NCI-H524 treated with DMSO at 0.1 percent for 48 hours (cell line): ENCODE measurements around the gene BCCIP.

Experiments
- DNase-seq: peaks from one replicate; lab custom pipeline; 2025; lab: John Stamatoyannopoulos, UW

The BCCIP gene

DNA sequence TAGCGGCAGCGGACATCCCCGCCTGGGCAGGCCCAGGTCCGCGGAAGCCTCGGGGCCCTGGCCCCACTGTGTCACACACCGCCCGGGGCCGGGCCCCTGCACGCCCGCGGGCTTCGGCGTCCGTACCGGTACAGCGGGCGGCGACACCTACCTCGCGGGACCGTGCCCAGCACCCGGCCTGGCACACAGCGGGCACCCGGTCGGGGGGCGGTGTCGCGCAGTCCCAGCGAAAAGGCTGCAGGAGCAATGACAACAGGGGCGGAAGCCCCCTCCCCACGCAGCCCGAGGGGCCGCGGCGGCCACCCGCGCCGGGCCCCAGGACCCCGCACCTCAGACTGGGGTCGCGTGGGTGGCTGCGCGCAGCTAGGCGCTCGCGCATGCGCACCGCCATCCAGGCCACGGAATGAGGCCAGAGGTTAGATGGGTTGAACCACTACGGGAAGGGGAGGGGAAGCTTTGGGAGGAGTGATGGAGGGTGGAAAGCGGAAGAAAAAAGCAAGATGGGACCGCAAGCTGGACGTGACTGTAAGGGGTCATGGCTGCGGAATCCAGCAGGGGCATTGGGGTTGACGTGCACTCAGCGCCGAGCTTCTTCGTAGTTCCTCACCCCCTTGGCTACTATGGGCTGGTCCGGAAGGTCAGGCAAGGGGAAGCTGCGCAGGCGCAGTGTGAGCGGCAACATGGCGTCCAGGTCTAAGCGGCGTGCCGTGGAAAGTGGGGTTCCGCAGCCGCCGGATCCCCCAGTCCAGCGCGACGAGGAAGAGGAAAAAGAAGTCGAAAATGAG is at the start of gene BCCIP, which contains the start of gene UROS:
Gene BCCIP (plus strand): TSS at position 669 of the 785 bp plus-strand sequence. CDS start 12 bp downstream, at position 681.
Gene UROS (minus strand): TSS at position 381 of the 785 bp plus-strand sequence. CDS start 6,759 bp downstream, outside the sequence.
- peak; percentile 0 for DNase-seq

DNA sequence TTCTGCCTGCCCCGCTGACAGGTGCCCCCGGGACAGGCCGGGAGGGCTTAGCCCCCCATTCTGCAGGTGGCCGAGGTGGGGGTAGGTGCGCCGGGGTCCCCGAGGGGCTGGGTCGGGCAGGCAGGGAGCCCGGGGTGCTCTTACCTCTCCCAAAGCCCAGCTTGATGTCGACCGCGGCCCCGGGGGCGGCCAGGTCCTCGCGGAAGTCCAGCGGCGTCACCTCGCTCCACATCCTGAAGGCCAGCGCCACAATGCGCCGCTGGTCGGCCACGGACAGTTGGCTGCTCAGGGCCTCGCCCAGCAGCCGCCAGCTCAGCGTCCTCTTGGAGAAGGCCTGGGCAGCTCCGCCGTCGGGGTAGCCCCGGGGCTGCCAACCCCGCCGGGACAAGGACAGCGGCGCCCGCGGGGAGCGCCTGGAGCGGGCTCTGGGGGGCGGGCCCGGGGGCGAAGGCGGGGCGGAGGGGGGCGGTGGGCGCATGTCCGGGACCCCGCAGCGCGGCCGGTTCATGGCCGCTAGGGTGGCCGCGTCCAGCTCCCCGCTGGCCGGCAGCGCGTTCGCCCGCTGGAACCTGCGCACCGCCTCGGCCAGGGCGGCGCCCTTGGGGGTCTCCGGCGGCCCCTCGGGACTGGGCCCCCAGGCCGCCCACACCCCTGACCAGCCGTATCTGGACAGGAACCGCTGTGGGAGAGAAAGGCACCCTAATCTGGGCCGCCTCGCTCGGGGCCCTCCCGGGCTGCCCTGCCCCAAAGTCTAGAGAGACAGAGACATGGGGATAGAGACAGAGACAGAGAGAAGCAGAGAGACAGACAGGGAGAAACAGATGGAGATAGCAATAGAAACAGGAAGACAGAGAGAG is 49.4 kb upstream of the BCCIP start:
- DNase-seq: no peak

DNA sequence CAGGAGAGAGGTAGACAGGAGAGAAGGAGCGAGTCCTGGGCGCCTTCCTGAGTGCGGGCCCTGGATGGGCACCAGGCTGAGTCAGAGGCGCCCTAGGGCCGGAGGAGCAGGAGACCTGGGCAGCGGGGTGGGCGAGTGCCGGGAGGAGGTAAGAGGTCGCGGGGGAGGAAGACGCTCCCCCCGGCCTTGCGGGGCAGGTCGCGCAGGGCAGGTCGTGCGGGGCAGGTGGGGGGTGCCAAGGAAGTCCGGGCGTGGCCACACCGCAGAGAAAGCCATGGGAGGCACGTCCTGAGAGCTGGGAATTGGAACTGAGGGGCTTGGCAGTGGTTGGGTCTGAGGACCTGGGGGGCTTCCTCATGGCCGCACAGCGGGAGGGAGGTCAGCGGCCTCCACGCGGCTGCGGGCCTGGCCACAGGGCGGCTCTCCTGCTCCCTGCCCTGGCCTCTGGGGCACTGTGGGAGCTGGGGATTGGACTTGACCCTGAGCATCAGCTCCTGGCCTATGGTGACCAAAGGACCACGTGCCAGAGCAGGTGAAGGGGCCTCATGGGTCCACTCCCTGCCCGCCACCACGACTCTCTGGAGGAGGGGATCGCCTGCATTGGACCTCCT is 48.7 kb upstream of the BCCIP start:
- no peak for DNase-seq

DNA sequence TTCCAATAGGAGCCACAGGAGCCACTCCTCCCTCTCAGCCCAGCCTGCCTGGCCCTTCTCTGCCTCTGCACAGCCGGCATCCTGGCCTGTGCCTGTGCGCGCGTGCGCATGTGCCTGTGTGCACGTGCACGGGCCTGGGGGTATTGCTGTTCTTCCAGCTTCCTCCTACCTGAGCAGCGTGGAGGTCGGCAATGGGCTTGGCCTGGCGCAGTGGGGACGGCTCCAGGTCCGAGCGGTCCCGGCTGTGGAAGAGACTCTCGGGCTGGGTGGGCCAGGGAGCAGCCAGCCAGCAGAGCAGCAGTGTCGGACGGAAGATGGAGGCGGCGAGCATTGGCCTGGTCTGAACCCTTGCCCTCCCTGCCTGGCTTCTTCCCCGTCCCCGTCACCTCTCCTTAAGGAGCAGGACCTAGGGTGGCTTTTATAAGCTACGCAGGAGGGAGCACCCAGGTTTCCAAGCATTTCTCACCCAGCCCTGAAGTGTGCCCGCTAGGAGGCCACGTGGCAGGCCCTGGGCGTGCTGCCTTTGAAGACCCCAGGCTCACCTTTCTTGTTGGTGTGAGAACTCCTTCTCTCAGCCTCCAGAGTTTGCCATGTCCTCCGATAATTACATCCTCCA is 47.7 kb upstream of the BCCIP start, which contains the start of gene MMP21:
Gene MMP21 (minus strand): TSS at position 331 of the 616 bp plus-strand sequence. CDS start 0 bp downstream, at position 331.
- DNase-seq: no peak

DNA sequence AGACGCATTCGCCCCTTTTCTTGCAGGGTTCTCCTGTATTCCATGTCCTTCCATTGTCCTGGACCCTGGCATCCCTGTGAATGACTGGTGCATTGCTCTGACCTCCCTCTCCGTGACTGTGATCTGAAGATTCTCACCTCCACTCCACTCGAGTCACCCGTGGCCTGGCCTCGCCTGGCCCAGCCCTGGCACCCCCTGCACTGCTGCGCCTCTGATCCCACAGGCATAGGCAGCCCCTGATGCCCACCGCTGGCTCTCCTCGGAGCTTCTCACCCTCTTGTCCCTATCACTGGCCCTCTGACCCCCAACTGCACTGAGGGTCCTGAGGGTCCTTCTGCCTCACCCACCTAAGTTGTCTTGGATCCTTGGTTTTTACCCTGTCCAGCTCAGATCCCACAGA is 45.5 kb upstream of the BCCIP start:
- DNase-seq: no peak

DNA sequence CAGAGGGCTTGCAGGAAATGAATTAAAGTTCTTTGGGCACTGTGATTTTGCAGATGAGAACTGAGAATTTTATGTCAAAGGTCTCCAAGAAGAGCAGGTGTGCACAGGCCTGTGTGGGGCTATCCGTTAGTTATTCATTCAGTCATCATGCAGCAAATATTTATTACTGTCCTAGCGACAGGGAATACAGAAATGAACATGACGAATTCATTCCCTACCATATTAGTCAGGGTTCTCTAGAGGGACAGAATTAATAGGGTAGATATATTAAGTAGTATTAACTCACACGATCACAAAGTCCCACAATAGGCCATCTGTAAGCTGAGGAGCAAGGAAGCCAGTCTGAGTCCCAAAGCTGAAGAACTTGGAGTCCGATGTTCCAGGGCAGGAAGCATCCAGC is 44.8 kb upstream of the BCCIP start:
- DNase-seq: no peak

DNA sequence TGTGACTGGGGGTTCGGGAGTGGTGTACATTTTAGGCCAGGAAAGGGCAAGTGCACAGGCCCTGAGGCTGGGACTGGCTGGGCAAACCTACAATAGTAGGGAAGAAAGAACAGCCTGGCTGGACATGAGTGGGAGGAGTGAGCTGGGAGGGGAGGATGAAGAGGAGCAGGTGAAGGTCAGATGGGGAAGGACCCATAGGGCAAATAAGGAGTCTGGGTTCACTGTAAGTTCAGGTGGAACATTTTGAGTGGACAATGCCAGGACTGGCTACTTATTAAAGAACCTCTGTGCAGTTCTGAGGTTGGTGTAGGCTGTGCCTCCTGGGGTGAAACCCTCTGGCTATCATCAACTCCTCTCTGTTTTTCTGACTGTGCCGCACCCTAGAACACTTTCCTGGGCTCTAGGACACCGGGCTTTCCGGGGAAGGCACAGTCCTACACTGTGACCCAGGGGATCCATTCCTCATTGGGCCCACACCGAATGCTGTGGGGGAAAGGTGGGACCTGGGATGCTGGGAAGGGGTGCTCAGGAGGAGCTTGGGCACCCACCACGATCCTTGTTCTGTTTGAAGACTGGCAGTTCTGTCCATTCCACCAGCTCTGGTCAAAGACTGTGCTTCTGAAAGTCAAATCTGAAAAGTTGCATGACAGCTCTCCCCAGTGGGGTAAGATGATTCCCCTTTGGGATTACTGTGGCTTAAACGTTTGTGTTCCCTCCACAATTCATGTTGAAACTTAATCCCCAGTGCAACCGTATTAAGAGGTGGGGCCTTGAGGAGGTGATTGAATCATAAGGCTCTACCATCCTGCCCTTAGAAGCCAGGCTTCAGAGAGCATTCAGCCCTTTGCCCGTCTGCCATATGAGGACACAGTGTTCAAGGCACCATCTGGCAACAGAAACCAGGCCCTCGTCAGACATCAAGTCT is 43.7 kb upstream of the BCCIP start:
- no peak for DNase-seq

DNA sequence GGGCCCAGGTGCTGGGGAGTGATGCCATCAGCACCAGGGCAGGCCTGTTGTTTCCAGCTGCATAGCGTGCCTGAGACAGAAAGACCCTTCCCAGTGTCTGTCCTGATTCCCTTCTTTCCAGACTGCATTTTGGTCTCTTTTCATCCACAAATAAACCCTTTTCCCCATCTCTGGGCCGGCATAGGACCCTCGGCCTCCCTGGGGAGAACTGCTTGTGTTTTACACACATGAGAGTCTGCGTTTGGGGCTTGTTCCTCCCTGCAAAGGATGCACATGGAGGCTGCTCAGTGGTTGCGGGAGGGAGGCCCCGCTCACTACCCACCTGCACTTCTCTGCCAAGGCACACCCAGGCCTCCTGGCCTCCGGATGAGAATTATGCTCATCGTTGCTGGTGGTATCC is 42.0 kb upstream of the BCCIP start:
- DNase-seq: no peak

DNA sequence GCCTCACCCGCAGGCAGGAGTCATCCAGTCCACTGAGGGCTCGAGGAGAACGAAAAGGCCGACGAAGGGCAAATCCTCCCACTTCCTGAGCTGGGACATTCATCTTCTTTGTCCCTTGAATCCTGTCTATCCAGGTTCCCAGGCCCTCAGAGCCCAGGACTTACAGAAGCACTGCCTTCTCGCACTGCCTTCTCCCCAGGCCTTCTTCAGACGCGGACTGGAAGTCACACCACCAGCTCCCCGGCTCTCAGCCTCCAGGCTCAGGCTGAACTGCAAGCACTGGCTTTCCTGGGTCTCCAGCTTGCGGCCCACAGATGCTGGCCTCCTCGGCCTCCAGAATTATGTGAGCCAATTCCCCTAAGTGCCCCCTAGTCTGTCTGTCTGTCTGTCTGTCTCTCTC is 41.3 kb upstream of the BCCIP start:
- no peak for DNase-seq

DNA sequence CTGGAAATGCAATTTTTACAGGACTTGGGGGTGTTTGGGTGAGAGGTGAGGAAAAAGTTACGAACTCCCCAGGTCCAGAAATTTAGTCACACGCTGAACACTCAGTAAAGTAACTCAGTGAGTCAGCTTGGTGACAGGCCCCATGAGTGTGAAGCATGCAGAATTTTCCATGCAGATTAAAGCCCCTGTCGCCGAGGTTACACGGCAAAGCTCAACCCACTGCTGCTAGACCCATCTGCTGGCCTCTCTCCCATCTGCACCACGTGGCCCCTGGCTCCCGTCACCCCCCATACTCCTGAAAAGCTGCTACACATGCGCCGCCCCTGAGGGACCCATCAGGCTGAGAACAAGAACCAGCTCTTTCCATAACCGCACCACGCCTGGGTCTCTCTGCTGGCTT is 40.7 kb upstream of the BCCIP start:
- no peak for DNase-seq

DNA sequence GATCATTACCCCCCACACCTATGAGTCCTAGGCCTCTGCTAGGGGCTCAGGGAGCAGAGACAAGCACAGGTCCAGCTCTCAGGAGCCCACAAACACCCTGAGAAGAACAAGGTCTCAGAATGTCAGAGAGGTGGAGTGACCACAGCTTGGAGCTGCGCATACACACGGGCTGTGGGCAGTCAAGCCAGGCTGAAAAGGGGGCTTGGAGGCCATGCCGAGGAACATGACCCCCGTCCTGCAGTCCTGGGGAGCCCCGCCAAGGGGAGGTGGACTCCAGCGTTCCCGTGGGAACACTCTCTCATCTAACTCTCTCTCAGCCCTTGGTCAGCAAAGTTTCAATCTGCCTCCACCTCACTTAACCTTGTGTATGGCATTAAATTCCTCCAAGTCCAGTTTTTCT is 39.9 kb upstream of the BCCIP start:
- no peak for DNase-seq

DNA sequence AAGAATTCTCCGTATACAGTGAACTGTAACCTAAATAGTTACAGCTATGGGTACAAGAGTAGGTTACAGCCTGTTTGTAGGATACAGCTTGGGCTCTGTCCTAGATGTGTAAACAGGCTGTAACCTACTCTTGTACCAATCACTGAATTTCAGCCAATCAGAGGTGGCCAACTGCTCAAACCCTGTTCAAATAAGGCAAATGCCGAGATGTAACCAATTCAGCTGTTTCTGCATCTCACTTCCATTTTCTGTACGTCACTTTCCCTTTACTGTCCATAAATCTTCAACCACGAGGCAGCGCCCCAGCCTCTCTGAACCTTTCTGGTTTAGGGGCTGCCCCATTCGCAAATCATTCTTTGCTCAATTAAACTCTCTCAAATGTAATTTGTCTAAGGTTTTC is 39.4 kb upstream of the BCCIP start:
- no peak for DNase-seq

DNA sequence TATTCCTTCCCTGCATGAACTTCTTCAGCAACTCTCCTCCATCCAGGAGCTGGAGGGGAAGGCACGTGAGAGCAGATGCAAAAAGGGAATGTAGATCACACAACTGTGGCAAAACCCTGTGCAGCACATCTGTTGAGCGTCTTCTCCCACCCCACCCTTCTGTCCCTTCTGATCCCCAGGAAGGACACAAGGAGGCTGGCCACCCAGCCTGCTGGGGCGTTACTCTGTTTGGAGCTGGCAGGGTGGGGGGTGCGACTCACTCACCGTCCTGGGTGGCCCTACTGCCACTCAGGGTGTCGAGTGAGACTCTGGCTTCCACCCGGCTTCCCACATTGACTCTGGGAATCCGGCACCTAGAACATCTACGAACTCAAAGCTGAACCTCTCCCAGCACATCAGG is 37.6 kb upstream of the BCCIP start:
- no peak for DNase-seq

DNA sequence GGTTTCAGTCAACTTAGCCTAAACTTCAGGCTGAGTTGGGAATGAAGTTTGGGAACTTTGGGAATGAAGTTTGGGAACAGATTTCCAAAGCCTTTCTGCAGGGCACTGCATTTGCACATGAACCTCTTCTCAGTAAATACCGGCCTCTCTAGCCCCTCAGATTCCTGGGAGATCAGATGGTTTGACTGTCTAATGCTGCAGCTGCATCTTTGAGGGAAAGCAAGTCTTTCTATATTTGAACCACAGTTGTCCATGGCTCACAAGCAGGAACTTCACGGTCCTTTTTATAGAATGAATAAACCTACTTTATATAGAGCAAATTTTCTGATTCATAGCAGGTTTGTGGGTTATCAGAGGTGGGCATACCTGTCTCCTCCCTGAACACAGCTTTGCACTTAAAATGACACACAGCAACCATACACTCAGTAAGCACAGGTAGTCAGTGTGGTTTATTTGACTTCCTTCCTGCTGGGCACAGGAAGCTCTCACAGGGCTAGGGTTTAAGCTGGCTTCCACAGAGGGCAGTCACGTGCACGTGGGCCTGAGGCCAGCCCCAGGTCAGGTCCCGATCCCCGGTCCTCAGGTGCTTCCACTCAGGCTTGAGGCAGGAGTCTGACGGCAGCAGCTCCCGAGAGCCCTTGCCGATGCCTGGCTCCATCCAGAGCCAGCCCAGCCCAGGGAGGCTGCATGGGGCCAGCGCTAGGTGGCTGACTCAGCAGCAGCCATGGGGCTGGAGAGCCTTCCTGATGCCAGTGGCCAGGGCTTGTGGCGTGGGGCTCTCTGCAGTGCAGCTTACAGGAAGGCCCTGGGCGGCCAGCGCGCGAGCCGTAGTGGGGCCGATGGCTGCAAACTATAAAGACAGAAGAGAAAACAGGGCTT is 35.0 kb upstream of the BCCIP start:
- DNase-seq: no peak

DNA sequence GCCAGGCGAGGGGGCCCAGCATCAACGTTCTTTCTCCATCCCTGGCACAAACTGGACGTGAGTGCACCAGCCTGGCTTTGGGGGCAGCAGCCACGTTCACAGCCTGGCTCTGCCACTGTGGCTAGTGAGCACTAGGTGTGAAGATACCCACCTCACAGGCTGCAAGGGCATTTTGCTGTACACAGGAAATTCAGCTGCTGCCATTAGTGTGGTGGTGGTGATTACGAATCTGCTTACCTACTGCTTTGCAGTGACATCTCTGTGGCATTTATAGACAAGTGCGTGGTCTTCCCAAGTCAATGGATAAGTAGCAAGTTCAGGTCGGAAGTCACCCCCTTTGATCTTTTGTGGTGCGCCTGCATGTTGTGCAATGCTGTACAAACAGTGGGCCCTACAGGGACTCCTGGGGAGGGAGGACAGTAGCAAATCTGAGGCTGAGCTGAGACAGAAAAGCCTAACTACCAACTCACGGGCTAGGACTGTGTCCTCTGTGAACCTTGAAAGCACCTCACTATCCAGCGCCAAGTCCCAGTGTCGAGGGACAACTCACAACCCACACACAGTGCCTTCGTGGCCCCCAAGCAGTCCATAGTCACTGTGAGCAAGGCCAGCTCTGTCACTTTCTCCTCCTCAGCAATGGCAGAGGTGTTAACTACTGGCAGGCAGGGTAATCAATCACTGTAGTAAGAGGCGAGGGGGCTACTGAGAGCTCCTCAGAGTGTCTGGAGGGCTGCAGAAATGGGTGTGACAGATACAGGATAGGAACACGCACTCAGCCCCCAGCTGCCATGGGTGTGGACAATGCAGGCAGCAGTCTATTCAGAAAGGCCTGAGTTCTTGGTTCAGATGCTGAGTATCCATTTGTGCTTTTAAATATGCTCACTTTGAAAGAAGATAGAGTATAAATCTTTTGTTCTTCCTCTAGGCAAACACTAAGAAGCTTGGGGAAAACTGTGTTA is 30.7 kb upstream of the BCCIP start:
- no peak for DNase-seq

DNA sequence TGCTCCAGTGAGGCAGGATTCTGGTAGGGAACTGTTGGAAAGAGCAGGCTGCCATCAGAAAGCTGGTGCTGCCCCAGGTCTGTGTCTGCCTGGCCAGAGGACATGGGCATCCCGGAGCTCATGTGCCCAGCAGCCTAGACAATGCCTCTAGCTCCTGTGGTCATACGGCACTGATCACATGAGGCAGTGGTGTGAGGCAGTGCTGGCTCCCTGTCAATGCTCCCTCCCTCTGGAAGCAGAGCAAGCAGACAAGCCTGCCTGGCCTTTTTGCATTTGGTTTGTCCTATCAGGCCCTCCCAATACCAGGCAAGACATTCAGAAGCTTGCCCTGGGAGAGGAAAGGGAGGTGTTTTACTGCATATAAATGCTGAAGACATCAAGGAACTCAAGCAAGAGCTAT is 28.2 kb upstream of the BCCIP start:
- no peak for DNase-seq

DNA sequence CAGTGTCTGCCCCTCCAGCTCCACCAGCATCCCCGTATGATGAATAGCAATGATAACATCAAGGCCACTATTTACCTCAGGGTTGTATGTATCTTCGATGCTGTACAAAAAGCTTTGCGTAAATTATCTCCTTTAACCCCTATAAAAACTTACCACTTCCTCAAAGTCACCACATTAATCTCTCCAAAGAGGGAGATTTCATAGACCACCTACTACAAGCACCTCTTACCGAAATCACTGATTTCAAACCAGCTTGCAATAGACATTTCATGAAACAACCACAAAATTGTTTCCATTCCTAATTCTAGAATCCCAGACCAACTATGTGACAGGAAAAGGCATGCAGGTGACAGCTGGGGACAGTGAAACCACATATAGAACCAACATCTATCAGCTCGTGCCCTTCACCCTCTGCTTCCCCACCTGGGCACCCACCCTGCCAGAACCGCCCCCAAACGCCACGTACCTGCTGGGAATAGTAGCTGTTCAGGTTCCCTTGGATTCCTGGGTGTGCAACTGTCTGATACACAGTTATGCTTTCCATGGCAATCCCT is 27.6 kb upstream of the BCCIP start:
- DNase-seq: no peak

DNA sequence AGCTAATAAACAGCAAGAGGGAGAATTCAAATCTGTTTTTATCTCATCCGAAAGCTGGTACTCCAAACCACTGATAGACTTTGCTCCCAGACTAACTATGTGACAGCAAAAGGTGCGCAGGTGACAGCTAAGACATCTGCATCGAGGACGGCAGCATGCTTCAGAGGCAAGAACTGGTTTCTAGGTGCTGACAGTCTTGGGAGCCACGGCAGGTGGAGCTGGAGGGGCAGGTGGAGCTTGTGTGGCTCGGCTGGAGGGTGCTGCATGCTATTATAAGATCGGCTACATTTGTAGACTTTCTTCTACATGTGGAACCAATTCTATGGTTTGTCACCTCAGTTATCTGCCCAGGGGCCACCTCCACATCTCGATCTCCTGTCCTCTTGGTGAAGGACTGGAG is 25.9 kb upstream of the BCCIP start:
- no peak for DNase-seq
